HG02642 (cell line): ENCODE results near the gene SEPTIN2.
A peak's percentile ranks its signal among the peaks of the same experiment; 100 is the strongest.
"Not testable (repeated sequence)": the region's sequence is repeated elsewhere in the genome, so short reads cannot be mapped to it uniquely, and the experiment has no call there.

Experiments
- ATAC-seq: cut with Tn5 transposase; IDR thresholded peaks from one replicate; pipeline ENCODE4 v1.9.1; 2021; ENCODE audit warnings: mild to moderate bottlenecking; ENCODE audit not compliant: unreplicated experiment, poor library complexity

The SEPTIN2 gene

GRCh38 chr2:241375300-241375699, 59.6 kb downstream of the SEPTIN2 start:
- no peak for ATAC-seq

- ATAC-seq: no peak
These were observed 61.1 kb downstream of the SEPTIN2 start for GRCh38 chr2:241376808-241377207.

- no peak for ATAC-seq
These were observed 63.1 kb downstream of the SEPTIN2 start for GRCh38 chr2:241378816-241379215.

- no peak for ATAC-seq
These were observed 64.1 kb downstream of the SEPTIN2 start for GRCh38 chr2:241379481-241380480.

GRCh38 chr2:241381872-241382271, 66.1 kb downstream of the SEPTIN2 start:
- ATAC-seq: no peak

GRCh38 chr2:241385450-241385849, 69.7 kb downstream of the SEPTIN2 start:
- not testable (repeated sequence) for ATAC-seq

GRCh38 chr2:241386519-241386918, 70.8 kb downstream of the SEPTIN2 start:
- ATAC-seq: no peak

GRCh38 chr2:241389697-241390096, 74.0 kb downstream of the SEPTIN2 start:
- no peak for ATAC-seq

- peak; percentile 59 for ATAC-seq
These were observed 74.8 kb downstream of the SEPTIN2 start for GRCh38 chr2:241390301-241391206.

- no peak for ATAC-seq
These were observed 76.4 kb downstream of the SEPTIN2 start for GRCh38 chr2:241391892-241392665.

- not testable (repeated sequence) for ATAC-seq
These were observed 77.0 kb downstream of the SEPTIN2 start for GRCh38 chr2:241392753-241393152.

GRCh38 chr2:241393524-241394196, 77.9 kb downstream of the SEPTIN2 start:
- ATAC-seq: no peak

- not testable (repeated sequence) for ATAC-seq
These were observed 81.1 kb downstream of the SEPTIN2 start for GRCh38 chr2:241396809-241397208.

GRCh38 chr2:241399941-241400922, 84.5 kb downstream of the SEPTIN2 start:
- ATAC-seq: no peak
